GM19238 (cell line): Measurements from ENCODE around the gene STAT5B.
A peak's percentile ranks its signal among the peaks of the same experiment; 100 is the strongest.

Experiments
- DNase-seq: peaks from one replicate; pipeline ENCODE4 v3.0.0; 2011; ENCODE audit warnings: low spot score; ENCODE audit not compliant: insufficient read length

STAT5B gene

GRCh38 chr17:42285346-42286050, 9.3 kb upstream of the STAT5B start:
- DNase-seq = no peak

GRCh38 chr17:42284566-42284965, 8.4 kb upstream of the STAT5B start:
- DNase-seq = no peak

DNA sequence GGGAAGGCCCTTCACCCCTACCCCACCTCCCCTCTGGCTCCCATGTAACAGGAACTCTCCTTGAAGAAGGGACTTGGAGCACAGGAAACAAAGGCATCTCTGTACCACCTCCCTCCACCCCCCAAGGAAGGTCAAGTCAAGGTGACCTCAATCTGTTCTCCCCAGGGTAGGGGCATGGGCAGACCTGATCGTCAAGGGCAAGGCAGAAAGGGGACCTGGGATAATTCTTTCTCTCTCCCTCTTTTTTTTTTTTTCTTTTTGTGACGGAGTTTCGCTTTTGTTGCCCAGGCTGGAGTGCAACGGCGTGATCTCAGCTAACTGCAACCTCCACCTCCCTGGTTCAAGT, 7.8 kb upstream of the STAT5B start:
- DNase-seq = no peak

DNA sequence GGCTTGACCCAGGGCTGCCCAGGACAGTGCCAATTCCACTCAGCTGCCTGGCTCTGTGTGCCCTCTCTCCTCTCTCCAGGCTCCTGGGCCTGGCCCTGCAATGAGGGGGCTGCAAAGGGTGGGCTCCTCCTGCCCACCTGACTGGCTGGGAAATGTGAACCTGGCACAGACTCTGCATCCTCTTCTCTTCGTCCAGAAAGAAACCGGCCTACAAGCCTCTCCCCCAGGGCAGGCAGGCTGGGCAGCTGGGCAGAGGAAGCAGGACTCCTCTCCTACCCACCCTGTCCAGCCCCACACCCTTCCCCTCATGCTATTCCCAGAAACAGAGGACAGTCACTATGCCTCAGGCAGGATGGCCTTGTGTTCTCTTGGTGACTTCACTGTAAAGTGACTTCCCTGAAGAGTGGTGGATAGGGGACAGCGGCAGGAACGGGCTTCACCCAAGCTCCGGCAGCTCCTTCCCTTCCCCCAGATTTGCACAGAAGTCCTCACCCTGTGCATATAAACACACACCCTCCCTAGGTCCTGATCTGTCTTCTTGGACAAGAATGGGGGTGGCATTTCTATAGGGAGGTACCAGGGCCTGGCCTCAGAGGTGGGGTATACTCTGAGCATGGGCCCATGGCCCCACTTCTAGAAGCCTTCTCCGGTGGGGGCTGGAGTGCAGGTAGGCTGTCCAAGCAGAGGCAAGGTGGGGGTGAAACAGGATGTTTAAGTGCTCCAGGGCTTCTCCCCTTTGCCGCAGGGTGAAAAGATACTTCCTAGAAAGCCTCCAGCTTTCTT, 7.2 kb upstream of the STAT5B start:
- DNase-seq = no peak

GRCh38 chr17:42282478-42283080, 6.4 kb upstream of the STAT5B start:
- no peak for DNase-seq

- DNase-seq = no peak
Observed at GRCh38 chr17:42281571-42282096, 5.4 kb upstream of the STAT5B start.

- no peak for DNase-seq
Observed at GRCh38 chr17:42279776-42280630, 3.8 kb upstream of the STAT5B start.

GRCh38 chr17:42277342-42277712, 1.1 kb upstream of the STAT5B start:
- no peak for DNase-seq

- peak; percentile 30 for DNase-seq
Observed at GRCh38 chr17:42276609-42277341, 584 bp upstream of the STAT5B start.

DNA sequence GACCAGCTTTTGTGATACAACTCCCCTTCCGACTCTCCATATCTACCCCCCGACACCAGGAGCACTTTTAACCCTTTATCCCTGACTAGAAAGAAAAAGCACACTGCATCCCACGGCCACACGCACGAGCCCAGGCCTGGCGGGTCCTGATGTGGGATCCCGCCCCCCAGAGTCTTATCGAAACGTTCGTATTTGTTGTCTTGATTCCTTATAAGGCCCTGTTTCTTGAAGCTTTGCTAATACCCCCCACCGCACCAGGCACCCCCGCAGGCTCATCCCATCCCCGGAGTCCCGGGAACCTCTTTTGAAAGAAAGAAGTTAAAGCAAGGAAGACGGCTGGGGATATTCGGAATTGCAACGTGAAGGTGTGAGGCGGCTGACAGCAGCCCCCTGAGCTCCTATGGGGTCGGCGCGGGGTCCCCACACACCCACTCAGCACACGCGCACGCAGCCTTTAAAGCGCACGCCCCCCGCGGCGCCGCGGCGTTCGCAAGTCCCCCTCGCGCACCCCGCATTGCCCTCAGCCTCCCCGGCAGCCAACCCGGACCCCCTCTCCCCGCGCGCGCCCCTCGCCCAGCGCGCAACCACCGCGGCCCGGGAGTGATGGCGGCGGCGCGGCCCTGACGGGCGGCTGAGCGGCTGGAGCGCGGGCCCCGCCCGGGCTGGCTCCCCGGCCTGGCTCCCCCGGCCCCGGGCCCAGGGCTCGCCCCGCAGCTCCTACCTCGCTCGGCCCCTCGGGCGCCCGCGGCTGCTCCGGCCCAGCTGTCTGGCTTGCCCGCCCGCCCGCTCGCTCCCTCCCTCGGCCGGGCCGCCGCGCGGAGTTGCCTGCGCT, 448 bp downstream of the STAT5B start:
- DNase-seq = no peak

- DNase-seq = no peak
Observed at GRCh38 chr17:42274812-42275526, 1.2 kb downstream of the STAT5B start.

DNA sequence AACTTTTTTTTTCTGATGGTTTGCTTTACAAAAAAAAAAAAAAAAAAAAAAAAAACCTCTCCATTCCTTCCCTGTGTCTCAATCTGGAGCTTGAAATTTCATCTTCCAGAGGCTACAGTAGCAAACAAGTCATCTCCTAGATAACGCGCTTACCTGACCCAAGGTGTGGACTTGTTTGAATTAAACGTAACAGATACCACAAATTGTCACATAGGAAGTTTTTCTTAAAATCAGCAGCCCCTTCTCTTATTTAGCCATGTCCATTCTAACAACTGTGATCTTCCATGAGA, 2.0 kb downstream of the STAT5B start:
- no peak for DNase-seq

- no peak for DNase-seq
Observed at GRCh38 chr17:42273474-42274252, 2.5 kb downstream of the STAT5B start.

DNA sequence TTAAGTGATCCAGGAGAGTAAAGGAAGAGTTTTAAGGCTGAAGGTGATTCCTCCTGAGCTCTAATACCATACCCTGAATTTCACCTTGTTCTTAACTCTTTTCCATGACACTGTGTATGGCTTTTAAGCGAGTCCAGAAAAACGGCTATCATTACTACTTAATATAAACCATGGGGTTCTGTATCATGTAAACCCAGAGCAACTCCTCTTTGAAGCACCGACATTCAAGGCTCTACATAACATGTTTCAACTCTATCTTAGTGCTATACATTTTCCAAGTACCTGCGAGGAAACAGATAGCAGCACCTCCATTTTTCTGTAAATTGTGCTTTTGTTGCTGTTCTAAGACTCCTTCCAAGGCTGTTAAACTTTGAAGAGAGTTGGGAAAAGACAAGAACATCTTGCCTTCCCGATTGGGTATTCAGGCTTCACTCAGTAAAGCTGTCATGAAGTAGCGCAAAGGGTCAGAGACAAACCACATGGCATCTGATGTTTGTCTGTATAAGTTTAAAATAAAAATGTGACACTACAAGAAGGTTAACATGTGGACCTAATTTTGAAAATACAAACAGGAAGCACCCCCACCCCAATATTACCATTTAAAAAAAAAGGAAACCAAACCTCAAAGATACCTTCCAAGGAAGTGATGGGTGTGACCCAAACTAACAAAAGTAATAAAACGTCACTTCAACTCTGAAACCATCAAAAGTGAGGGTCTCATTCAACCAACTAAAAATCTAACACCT, 3.9 kb downstream of the STAT5B start:
- DNase-seq = no peak

DNA sequence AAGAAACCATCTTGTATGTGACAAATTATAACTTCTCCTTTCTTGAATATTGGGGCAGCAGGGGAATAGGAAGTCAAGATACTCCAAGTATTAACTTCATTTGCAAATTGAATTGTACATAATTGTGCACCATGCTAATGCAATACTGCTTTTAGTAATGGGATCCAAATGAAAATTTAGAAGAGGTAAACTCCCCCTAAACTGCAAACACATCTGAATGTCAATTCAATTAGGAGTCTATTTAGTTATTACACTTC, 4.5 kb downstream of the STAT5B start:
- no peak for DNase-seq

DNA sequence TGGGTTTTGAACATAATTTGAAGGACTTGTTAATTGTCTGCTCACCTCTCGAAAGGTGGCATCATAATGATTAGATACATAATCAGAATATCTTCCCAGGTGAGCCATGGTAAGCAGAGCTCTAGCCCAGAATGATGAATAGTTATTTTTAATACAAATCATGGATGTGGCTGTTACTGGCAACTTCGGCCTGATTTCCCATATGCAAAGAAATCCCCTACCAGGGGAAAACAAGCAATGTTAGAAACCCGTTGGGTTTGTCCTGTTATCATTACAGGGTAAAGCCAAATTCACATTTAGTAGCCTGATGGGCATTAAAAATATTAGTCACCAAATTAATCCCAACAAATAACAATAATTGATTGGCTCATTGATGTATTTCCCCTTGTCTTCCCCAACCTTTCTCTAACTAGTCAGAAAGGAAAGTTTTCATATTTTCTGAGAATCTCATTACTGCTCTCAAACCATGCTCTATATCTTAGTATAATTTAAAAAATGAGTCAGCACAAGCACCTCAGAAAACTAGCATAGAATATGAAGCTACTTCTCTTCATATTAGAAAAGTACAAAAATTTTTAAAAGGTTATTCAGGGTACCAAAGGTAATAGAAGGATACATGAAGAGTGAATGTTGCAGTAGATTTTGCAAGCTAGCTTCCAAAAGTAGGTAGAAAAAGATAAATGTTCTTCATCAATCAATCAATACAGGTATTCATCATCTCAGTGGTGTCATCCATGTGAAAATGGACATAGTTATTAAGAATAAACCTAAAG, 5.0 kb downstream of the STAT5B start:
- DNase-seq = no peak

GRCh38 chr17:42270596-42270995, 5.6 kb downstream of the STAT5B start:
- DNase-seq = no peak

- no peak for DNase-seq
Observed at GRCh38 chr17:42270170-42270535, 6.0 kb downstream of the STAT5B start.
